Left lung (tissue), 10 donors: ENCODE data around the gene NXPH4. TPM values are rescaled to one million over a fixed set of nuclear protein-coding genes. Genes with fewer than 3 reads are reported as not detected.

Source experiments
- ATAC-seq: fragments of 200-7000 bp; cut with Tn5 transposase; one replicate; pipeline ENCODE4 v1.9.1; 2020; ENCODE audit warnings: moderate library complexity
- DNase-seq, 4 donors: peaks; one replicate each; pipeline ENCODE4 v3.0.0-alpha.2; 2013 to 2020
- H3K27ac ChIP-seq, 2 donors: fragments of 200-600 bp; sonication (generic) in 1 of 2; one replicate each; pipeline versions ENCODE4 v1.5.0 to v1.8.0; 2020 to 2021
- H3K27me3 ChIP-seq, 2 donors: fragments of 200-600 bp; sonication (generic) in 1 of 2; one replicate each; pipeline versions ENCODE4 v1.5.0 to v1.8.0; 2020 to 2021
- H3K36me3 ChIP-seq, 2 donors: fragments of 200-600 bp; sonication (generic) in 1 of 2; one replicate each; pipeline versions ENCODE4 v1.5.0 to v1.8.0; 2020 to 2021
- H3K4me1 ChIP-seq, 2 donors: fragments of 200-600 bp; one replicate each; pipeline ENCODE4 v1.8.0; 2021
- H3K4me3 ChIP-seq, 2 donors: fragments of 200-600 bp; sonication (generic) in 1 of 2; one replicate each; pipeline versions ENCODE4 v1.5.0 to v1.8.0; 2020 to 2021; ENCODE audit warnings: mild to moderate bottlenecking in 1 of 2
- H3K9me3 ChIP-seq, 2 donors: fragments of 200-600 bp; sonication (generic) in 1 of 2; one replicate each; pipeline versions ENCODE4 v1.5.0 to v1.8.0; 2020 to 2021
- intact Hi-C, 2 donors: fragments of 100-400 bp; cut with DNase I; formaldehyde crosslinking; loops; one replicate each; pipeline versions ENCODE4 v1.11.2 to v1.14.2; 2022
- polyA plus RNA-seq, 6 donors: library from polyadenylated mRNA; unstranded; fragments of 120-200 nt; gene quantifications; one replicate each; pipeline ENCODE4 v1.2.1, GENCODE V29; 2013; ENCODE audit not compliant: insufficient read length in 6 of 6
- total RNA-seq, 2 donors: library from RNA; stranded (reverse); fragmentation: NEBNext Ultra II Directional; extraction: Animal tissue kit (Norgen Biotek cat#: 25700); gene quantifications; one replicate each; pipeline ENCODE4 v1.2.1, GENCODE V29; 2021
- TF ChIP-seq, protein P1 (sequence below), 2 donors: fragments of 200-600 bp; sonication (generic) in 1 of 2; IDR thresholded peaks; one replicate each; pipeline versions ENCODE4 v1.5.0 to v1.8.0; 2021; ENCODE audit warnings: antibody characterized with exemption in 2 of 2
- donor health status: DM: no; HTN: yes; CAD: no.
- donor health status: DM: no; HTN: no; CAD: no.

NXPH4 gene
- total and polyA plus RNA-seq, 8 donors = 0.67 to 1.7 (median 1.1) TPM

DNA sequence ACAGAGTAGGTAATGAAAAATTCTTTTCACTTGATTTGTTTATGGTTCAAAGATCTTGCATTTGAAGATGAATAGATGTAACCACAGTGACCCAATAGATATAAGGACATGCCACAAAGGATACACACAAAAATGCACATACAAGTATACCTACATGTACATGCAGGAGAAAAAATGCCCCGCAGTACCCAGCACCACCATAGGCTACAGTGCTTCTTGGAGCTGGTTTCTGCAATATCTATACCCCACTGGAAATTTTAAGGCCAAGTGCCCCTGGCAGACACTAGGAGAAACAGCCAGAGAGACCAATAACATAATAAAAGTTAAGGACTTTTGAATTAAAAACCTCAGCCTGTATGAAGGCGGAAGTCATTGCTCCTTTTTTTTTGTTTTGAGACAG, 46.5 kb downstream of the NXPH4 start:
- no peak for ATAC-seq
- Histone ChIP-seq H3K36me3 (peaks cover 0 to 84% of the 10 kb centered on the region in 2 donors), H3K4me3 (no peak overlapping the region), H3K27ac (no peak overlapping the region), H3K9me3 (no peaks in the 10 kb centered on the region), H3K27me3 (no peaks in the 10 kb centered on the region), H3K4me1 (peaks cover 0 to 5% of the 10 kb centered on the region in 2 donors)
- TF ChIP-seq, protein P1, sequence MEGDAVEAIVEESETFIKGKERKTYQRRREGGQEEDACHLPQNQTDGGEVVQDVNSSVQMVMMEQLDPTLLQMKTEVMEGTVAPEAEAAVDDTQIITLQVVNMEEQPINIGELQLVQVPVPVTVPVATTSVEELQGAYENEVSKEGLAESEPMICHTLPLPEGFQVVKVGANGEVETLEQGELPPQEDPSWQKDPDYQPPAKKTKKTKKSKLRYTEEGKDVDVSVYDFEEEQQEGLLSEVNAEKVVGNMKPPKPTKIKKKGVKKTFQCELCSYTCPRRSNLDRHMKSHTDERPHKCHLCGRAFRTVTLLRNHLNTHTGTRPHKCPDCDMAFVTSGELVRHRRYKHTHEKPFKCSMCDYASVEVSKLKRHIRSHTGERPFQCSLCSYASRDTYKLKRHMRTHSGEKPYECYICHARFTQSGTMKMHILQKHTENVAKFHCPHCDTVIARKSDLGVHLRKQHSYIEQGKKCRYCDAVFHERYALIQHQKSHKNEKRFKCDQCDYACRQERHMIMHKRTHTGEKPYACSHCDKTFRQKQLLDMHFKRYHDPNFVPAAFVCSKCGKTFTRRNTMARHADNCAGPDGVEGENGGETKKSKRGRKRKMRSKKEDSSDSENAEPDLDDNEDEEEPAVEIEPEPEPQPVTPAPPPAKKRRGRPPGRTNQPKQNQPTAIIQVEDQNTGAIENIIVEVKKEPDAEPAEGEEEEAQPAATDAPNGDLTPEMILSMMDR (IDR thresholded peaks at IDR 0.05) = no peak
- intact Hi-C loops = loop anchor here in 1 of 2 donors (10.0 kb wide), 1 partner anchor 192 kb away; the partner anchor contains the start of genes GLI1 and INHBE
- DNase-seq = no peak

DNA sequence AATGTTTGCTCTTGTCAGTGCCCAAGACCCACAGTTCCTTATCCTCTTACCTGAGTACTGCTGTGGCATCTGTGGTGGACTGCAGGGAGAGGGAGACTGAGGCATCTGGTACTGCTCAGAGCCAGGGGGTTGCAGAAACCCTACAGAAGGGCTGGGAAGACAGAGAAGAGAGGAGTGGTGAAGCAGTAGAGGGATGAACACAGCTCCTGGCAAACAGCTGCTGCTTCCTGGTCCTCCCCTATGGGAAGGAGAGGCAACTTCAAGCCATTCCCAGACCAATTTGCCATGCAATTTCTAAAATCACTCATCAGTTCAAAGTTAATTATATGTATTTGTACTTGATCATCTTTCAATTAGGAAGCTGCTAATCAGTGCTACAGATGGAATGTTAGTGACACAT, 50.1 kb downstream of the NXPH4 start:
- no peak for ATAC-seq
- intact Hi-C loops = loop anchor here in 1 of 2 donors (10.0 kb wide), 1 partner anchor 188 kb away; the partner anchor contains the start of genes GLI1 and INHBE
- Histone ChIP-seq H3K27me3 (no peaks in the 10 kb centered on the region), H3K9me3 (no peaks in the 10 kb centered on the region), H3K36me3 (peaks cover 0 to 77% of the 10 kb centered on the region in 2 donors), H3K4me1 (peaks cover 0 to 12% of the 10 kb centered on the region in 2 donors), H3K27ac (no peak overlapping the region), H3K4me3 (no peak overlapping the region)
- DNase-seq = no peak
- TF ChIP-seq, protein P1 (IDR thresholded peaks at IDR 0.05) = no peak

DNA sequence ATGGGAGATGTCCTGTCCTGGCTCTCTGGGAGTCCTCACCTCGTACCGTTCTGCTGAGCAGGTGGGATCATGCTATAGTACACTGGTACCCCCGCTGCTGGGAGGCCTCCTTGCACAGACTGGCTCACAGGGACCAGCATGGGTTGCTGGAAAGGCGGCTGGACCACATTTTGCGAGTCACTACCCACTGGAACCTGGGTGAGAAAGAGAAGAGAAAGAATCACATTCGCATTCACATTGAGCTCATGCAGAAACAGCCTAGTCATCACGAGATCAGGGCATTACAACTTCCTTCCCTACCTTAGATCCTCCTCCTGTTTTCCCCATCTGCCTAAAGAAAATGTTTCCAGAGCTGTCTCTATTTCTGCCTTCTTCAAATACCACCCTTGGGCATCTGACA, 51.7 kb downstream of the NXPH4 start:
- H3K4me1 ChIP-seq = peaks cover 0 to 12% of the 10 kb centered on the region in 2 donors
- DNase-seq (no peak), ATAC-seq (no peak)
- TF ChIP-seq, protein P1 (IDR thresholded peaks at IDR 0.05) = no peak
- H3K27me3 ChIP-seq = no peaks in the 10 kb centered on the region
- H3K4me3 ChIP-seq = no peak overlapping the region
- peaks cover 0 to 77% of the 10 kb centered on the region in 2 donors for H3K36me3 ChIP-seq
- peak overlapping the region in 1 of 2 donors; percentile 25 for H3K27ac ChIP-seq
- H3K9me3 ChIP-seq = no peaks in the 10 kb centered on the region
- intact Hi-C loops = loop anchor here in 1 of 2 donors (10.0 kb wide), 1 partner anchor 187 kb away; the partner anchor contains the start of genes GLI1 and INHBE

DNA sequence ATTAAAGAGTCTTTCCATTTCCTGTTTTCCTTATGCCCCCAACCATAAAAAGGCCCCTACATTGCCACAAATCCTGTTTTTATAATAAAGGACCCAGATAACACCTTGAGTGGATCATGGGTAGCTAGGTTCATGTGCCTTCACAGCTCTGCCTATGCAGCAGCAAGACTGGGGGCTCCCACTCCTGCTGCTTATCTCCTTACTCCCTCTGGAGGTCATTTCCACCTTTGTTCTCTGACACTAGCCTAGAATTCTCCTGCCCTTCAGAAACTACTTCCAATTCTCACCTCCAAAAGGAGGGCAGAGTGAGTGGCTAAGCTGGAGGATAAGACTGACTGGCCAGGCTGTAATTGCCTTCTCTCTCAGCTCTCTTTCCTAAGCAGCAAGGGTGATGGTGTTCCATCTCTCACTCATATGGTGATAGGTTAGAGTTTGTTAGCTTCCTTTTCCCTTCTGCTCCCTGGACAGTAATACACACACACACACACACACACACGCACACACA, 54.4 kb downstream of the NXPH4 start:
- Histone ChIP-seq H3K27ac (no peak overlapping the region), H3K9me3 (no peaks in the 10 kb centered on the region), H3K27me3 (no peaks in the 10 kb centered on the region), H3K36me3 (peaks cover 0 to 80% of the 10 kb centered on the region in 2 donors), H3K4me3 (no peak overlapping the region), H3K4me1 (peaks cover 0 to 8% of the 10 kb centered on the region in 2 donors)
- intact Hi-C loops = no loop called here
- DNase-seq = no peak
- no peak for ATAC-seq
- TF ChIP-seq, protein P1 (IDR thresholded peaks at IDR 0.05) = no peak

DNA sequence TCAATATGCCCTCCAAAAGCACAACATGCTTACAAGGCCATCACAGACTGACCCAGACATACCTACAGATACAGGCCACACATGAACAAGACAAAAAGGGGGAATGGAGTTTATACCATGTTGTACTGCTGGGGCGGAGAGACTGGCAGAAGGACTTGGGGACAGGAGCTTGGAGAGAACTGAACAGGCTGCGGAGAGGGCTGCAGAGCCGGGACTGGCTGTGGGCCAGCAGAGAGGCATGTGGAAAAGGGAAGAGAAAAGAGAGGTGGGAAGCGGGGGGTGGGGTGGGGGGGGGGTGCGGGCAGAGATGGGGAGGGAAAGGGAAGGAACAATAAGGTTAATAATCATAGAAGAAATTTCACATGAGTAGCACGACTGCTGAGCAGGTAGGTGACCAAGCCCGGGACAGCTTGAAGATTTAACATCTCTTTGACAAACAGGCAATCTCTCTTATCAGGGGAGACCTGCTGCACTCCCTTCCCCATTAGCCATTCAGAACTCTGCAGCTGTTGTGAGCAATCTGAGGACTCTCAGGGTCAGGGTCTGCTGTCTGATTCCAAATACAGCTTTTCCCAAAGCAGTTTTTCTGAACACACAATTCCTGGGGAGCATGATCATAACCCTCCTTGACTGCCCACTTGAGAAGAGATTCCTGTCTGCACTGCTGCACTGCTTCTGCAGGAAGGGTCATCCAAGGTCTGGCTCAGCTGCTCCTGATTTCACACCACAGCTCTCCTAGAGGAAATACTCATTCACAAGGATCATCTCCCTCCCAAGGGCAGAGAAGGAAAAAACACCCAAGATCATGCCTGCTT, 56.0 kb downstream of the NXPH4 start:
- DNase-seq (no peak), ATAC-seq (peak; percentile 30)
- Histone ChIP-seq H3K27ac (no peak overlapping the region), H3K9me3 (no peaks in the 10 kb centered on the region), H3K36me3 (peaks cover 0 to 79% of the 10 kb centered on the region in 2 donors), H3K27me3 (no peaks in the 10 kb centered on the region), H3K4me1 (peaks cover 0 to 8% of the 10 kb centered on the region in 2 donors), H3K4me3 (no peak overlapping the region)
- intact Hi-C loops = no loop called here
- TF ChIP-seq, protein P1 (IDR thresholded peaks at IDR 0.05) = no peak
